IPS DF 6.9 (cell line): Measurements from ENCODE around the gene POFUT2.

ENCODE experiments used
- DNase-seq: peaks from one replicate; pipeline ENCODE4 v3.0.0-alpha.2; 2013; ENCODE audit warnings: low read depth, low spot score
- H3K27ac ChIP-seq: one replicate; pipeline ENCODE4 v1.5.1; 2013; ENCODE audit warnings: low read length, control low read depth
- H3K27me3 ChIP-seq: 2 replicates; pipeline ENCODE4 v1.6.1; 2013; ENCODE audit warnings: mild to moderate bottlenecking, low read length; ENCODE audit not compliant: control insufficient read depth, insufficient read depth
- H3K36me3 ChIP-seq: 2 replicates; pipeline ENCODE4 v1.6.1; 2013; ENCODE audit warnings: low read length; ENCODE audit not compliant: control insufficient read depth, insufficient read depth
- H3K4me1 ChIP-seq: 2 replicates; pipeline ENCODE4 v1.6.1; 2013; ENCODE audit warnings: low read length; ENCODE audit not compliant: control insufficient read depth, insufficient read depth
- H3K4me3 ChIP-seq: 2 replicates; pipeline ENCODE4 v1.5.1; 2013; ENCODE audit warnings: mild to moderate bottlenecking, low read length
- H3K9me3 ChIP-seq: 2 replicates; pipeline ENCODE4 v1.6.1; 2013; ENCODE audit warnings: low read length, inconsistent platforms; ENCODE audit not compliant: control insufficient read depth, insufficient read depth
- whole genome bisulfite sequencing: extraction: QIAGEN DNeasy Blood & Tissue Kit; methylation state at CpG from one replicate; pipeline ENCODE4 v1.1.7; 2013; ENCODE audit warnings: mixed read lengths, missing lambda C conversion rate; ENCODE audit not compliant: insufficient read length, insufficient coverage; 5-methylcytosine and 5-hydroxymethylcytosine counted together

Gene POFUT2

DNA sequence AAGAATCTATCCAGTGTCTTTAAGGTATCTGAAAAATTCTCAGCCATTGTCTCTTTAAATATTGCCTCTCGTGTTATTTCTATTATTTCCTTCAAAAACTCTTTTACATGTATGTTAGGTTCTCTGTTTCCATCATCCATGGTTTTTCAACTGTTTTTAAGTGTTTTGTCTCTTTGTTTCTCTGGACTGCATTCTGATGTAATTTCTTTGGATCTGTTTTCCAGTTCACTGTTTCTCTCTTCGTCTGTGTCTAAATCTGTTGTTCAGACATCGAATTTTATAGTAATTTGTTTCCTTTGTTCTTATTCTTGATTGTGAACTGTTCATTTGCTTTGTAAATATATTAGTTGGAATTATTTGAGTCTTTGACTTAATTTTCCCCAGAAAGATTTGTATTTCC lies 44.1 kb downstream of the POFUT2 start:
- no peak overlapping the region for H3K27ac ChIP-seq
- no peaks in the 10 kb centered on the region for H3K27me3 ChIP-seq
- WGBS: no CpG with 5 or more reads among the region's 3 CpGs
- no peaks in the 10 kb centered on the region for H3K9me3 ChIP-seq
- no peak overlapping the region for H3K4me3 ChIP-seq
- no peaks in the 10 kb centered on the region for H3K36me3 ChIP-seq
- no peak for DNase-seq
- no peaks in the 10 kb centered on the region for H3K4me1 ChIP-seq

DNA sequence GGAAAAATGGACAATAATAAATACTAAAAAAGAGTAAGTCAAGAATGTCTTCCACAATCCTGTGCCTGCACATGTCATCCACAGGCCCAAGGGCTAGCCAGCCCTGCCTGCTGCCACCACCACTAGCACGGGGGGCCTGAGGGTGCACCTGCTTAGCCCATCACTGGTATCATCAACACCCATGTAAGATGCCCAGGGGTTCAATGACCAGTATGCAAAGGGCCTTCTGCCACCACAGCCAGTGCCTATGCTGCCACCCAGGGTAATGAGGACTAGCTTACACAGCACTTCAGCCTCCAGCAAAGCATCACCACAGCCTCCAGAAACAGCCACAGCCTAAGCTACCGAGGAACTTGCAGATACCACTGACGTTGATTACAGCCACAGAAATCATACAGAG lies 46.3 kb downstream of the POFUT2 start:
- Histone ChIP-seq H3K4me1 (no peaks in the 10 kb centered on the region), H3K36me3 (no peaks in the 10 kb centered on the region), H3K27ac (no peak overlapping the region), H3K27me3 (no peaks in the 10 kb centered on the region), H3K9me3 (no peaks in the 10 kb centered on the region), H3K4me3 (no peak overlapping the region)
- WGBS: no CpG with 5 or more reads among the region's 3 CpGs
- no peak for DNase-seq

DNA sequence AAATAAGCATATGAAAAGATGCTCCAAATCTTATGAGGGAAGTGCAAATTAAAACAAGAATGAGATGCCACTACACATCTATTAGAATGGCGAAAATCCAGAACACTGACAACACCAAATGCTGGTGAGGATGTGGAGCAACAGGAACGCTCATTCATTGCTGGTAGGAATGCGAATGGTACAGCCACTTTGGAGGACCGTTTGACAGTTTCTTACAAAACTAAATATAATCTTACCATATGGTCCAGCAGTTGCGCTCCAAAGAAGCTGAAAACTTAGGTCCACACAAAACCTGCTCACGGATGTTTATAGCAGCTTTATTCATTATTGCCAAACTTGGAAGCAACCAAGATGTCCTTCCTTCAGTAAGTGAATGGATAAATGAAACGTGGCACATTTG lies 50.3 kb downstream of the POFUT2 start:
- Histone ChIP-seq H3K27me3 (no peaks in the 10 kb centered on the region), H3K4me1 (no peaks in the 10 kb centered on the region), H3K27ac (no peak overlapping the region), H3K9me3 (no peaks in the 10 kb centered on the region), H3K4me3 (no peak overlapping the region), H3K36me3 (no peaks in the 10 kb centered on the region)
- no peak for DNase-seq
- no CpG with 5 or more reads among the region's 7 CpGs for WGBS

DNA sequence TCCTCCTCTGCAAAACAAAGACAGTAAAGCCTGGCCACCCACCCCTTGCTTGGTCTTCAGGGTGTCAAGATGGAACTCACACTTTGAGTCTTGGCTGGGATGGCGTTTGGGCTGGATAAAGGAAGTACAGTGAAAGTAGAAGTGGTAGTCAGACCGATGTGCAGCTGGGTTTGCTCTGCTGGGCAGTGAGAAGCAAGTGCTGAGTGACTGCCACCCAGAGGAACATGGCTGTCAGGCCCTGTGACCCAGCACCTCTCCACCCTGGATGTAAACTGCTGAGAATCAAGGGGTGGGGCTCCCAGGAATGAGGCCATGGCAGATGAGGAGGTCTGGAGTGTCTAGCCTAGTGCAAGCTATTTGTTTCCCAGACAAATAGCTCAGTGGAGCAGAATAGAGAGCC lies 51.2 kb downstream of the POFUT2 start:
- Histone ChIP-seq H3K4me1 (no peaks in the 10 kb centered on the region), H3K27ac (no peak overlapping the region), H3K4me3 (no peak overlapping the region), H3K27me3 (no peaks in the 10 kb centered on the region), H3K36me3 (no peaks in the 10 kb centered on the region), H3K9me3 (no peaks in the 10 kb centered on the region)
- no peak for DNase-seq
- WGBS: no CpG with 5 or more reads among the region's 2 CpGs

DNA sequence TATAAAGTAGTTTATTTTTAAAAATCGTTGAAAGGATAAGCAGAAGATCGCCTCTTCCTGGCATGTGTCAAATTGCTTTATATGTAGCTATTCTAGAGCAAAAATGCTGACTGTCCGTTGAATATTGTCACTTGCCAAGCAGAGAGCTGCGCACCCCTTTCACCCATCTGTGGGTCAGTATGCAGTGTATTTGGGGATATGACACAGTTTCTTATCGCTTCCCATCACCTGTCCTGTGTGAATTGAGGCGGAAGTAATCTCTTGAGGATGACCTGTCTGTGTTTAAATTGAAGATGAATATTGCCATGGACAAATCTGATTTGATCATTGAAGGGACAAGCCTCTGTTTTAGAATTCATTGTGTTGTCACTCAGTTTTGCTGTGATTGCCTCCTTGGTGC lies 52.2 kb downstream of the POFUT2 start:
- Histone ChIP-seq H3K4me3 (no peak overlapping the region), H3K27ac (no peak overlapping the region), H3K27me3 (no peaks in the 10 kb centered on the region), H3K9me3 (no peaks in the 10 kb centered on the region), H3K36me3 (no peaks in the 10 kb centered on the region), H3K4me1 (no peaks in the 10 kb centered on the region)
- no peak for DNase-seq
- no CpG with 5 or more reads among the region's 6 CpGs for WGBS

DNA sequence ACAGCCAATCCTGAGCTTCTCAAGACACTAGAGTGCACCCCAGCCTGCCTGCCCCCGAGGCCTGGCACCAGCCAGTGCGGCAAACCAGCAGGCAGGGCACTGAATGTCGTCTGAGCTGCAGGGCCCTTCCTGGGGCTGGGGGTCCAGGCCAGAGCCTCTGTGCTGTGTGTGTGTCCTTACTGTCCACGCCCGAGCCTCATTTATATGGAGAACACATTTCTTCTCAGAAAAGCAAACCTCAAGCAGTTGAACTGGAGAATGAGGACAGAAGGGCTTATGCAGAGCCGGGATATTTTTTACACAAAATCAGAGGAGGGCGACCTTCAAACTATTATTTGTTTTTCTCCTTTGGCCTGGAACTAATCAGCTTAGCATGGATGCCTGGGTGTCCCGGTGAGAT lies 52.7 kb downstream of the POFUT2 start:
- Histone ChIP-seq H3K27me3 (no peaks in the 10 kb centered on the region), H3K27ac (no peak overlapping the region), H3K4me3 (no peak overlapping the region), H3K9me3 (no peaks in the 10 kb centered on the region), H3K4me1 (no peaks in the 10 kb centered on the region), H3K36me3 (no peaks in the 10 kb centered on the region)
- no peak for DNase-seq
- WGBS: no CpG with 5 or more reads among the region's 8 CpGs

DNA sequence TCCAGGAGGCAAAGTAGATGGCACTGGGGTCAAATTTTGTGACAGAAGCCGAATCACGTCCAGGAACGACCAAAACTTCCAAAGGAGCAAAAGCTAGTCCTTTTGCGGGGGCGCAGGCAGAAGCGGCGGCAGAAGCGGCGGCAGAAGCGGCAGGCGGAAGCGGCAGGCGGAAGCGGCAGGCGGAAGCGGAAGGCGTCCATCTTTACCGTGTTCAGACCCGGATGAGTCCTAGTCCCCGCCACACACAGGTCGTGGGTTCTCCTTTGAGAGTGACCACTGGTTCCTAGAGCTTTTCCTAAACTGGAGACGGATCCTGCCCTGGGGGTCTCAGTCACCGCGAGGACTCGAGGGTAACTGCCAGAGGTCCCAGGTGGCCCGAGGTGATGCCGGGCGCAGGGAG lies 53.6 kb downstream of the POFUT2 start:
- Histone ChIP-seq H3K27me3 (no peaks in the 10 kb centered on the region), H3K36me3 (no peaks in the 10 kb centered on the region), H3K4me3 (no peak overlapping the region), H3K27ac (no peak overlapping the region), H3K9me3 (no peaks in the 10 kb centered on the region), H3K4me1 (no peaks in the 10 kb centered on the region)
- no peak for DNase-seq
- WGBS: no CpG with 5 or more reads among the region's 28 CpGs

DNA sequence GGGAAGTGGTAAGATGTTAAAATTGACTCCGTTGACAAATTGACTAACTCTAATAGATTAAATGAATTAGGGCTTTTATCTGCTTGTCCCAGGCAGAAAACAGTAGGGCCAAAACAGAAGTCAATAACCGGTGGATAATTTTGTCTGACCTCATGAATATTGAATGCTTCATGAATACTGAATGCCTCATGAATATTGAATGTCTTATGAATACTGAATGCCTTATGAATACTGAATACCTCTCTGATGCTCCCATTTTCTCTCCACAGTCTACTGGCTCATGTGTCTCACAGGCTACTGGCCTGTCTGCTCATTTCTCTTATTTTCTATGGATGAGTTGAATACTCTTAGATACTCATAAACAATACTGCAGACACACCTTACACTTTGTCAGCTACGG lies 56.0 kb downstream of the POFUT2 start:
- Histone ChIP-seq H3K4me3 (no peak overlapping the region), H3K4me1 (no peaks in the 10 kb centered on the region), H3K36me3 (no peaks in the 10 kb centered on the region), H3K9me3 (no peaks in the 10 kb centered on the region), H3K27me3 (no peaks in the 10 kb centered on the region), H3K27ac (no peak overlapping the region)
- WGBS: no CpG with 5 or more reads among the region's 3 CpGs
- no peak for DNase-seq

DNA sequence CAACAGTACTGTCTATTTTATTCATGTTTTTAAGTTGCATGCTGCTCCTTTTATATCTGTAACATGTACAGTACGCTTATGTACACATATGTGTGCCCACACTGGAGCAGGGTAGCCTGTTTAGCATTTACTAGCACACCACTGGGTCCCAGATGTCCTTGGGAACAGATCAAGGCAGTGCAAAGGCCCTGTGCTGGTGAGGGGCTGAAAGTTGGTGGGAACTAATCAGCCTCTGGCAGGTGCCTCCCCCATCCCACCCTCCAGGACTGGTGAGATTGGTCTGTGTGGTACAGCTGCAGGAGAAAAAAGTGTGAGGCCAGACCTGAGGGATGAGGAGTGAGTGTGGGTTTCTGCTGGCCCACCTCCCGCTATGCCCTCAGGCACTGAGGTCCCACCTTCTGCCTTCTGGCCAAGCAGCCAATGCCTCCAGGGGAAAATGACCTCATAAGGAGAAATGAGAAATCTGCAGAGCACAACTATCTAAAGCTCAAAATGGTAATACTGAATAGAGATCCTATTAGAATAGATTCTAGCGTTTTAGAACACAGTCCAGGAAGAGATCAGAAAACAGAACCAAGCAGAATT lies 58.9 kb downstream of the POFUT2 start:
- Histone ChIP-seq H3K27me3 (no peaks in the 10 kb centered on the region), H3K4me3 (no peak overlapping the region), H3K36me3 (no peaks in the 10 kb centered on the region), H3K9me3 (no peaks in the 10 kb centered on the region), H3K27ac (no peak overlapping the region), H3K4me1 (no peaks in the 10 kb centered on the region)
- WGBS: no CpG with 5 or more reads among the region's 3 CpGs
- DNase-seq: no peak

DNA sequence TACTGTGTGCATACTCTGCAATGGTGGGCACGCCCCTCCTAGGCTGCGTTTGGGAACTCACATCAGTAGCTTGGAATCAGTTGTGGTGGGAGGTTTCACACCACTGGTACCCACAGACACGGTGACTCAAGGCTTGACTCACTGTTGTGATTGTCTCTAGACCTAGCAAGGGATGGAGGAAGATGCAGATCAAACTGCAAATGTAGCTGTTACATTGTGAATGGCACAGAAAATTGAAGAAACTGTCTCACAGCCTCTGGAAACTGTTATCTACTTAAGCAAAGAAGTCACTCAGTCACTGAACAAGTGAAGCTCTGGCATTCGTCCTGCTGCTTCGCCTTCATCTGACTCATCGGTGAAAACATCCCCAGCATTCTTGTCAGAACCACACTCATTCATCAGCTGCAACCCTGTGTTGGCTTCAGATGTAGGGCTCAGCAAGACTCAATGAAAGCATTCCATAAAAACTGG lies 59.5 kb downstream of the POFUT2 start:
- DNase-seq: no peak
- WGBS: no CpG with 5 or more reads among the region's 6 CpGs
- Histone ChIP-seq H3K4me3 (no peak overlapping the region), H3K4me1 (no peaks in the 10 kb centered on the region), H3K9me3 (no peaks in the 10 kb centered on the region), H3K27me3 (no peaks in the 10 kb centered on the region), H3K36me3 (no peaks in the 10 kb centered on the region), H3K27ac (no peak overlapping the region)

DNA sequence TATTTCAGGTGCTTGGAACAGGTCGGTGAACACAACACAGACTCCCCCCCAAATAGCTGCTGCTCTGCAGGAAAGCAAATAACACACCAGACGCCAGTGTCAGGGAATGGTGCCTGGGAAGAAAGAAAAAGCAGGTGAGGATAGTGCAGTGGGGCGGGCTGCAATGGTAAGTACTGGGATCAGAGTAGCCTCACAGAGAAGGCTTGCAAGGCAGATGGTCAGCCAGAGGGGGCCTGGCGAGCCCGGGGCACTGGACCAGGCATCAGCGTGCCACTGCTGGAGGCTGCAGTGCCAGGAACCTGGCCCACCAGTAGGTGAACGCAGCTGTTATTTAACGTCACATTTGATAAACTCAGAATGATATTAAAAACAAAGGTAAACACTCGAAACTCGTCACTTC lies 60.0 kb downstream of the POFUT2 start:
- Histone ChIP-seq H3K4me1 (no peaks in the 10 kb centered on the region), H3K9me3 (no peaks in the 10 kb centered on the region), H3K27me3 (no peaks in the 10 kb centered on the region), H3K27ac (no peak overlapping the region), H3K36me3 (no peaks in the 10 kb centered on the region), H3K4me3 (no peak overlapping the region)
- no peak for DNase-seq
- no CpG with 5 or more reads among the region's 10 CpGs for WGBS
